Mucosa of descending colon (tissue), 3 donors: ENCODE data around the gene HYAL1. TPM values are rescaled to one million over a fixed set of nuclear protein-coding genes. Genes with fewer than 3 reads are reported as not detected.

ENCODE experiments used
- ATAC-seq: fragments of 200-7000 bp; cut with Tn5 transposase; one replicate; pipeline ENCODE4 v1.9.1; 2020; ENCODE audit warnings: mild to moderate bottlenecking, moderate library complexity
- DNase-seq, 3 donors: peaks; one replicate each; pipeline ENCODE4 v3.0.0-alpha.2; 2020
- H3K36me3 ChIP-seq: fragments of 200-600 bp; one replicate; pipeline ENCODE4 v1.8.0; 2021; ENCODE audit warnings: low read depth, mild to moderate bottlenecking
- H3K4me1 ChIP-seq: fragments of 200-600 bp; one replicate; pipeline ENCODE4 v1.8.0; 2021; ENCODE audit warnings: low read depth, mild to moderate bottlenecking
- H3K4me3 ChIP-seq: fragments of 200-600 bp; one replicate; pipeline ENCODE4 v1.8.0; 2021; ENCODE audit warnings: mild to moderate bottlenecking
- H3K9me3 ChIP-seq: fragments of 200-600 bp; one replicate; pipeline ENCODE4 v1.8.0; 2021; ENCODE audit warnings: mild to moderate bottlenecking
- CTCF ChIP-seq: fragments of 200-600 bp; IDR thresholded peaks from one replicate; pipeline ENCODE4 v1.8.0; 2022; ENCODE audit warnings: antibody characterized with exemption, mild to moderate bottlenecking
- intact Hi-C, 2 donors: fragments of 100-400 bp; cut with DNase I in 1 of 2; cut with micrococcal nuclease in 1 of 2; formaldehyde crosslinking; loops; one replicate each; pipeline versions ENCODE4 v1.11.0 to v1.11.1; 2022; cut with DNase I, micrococcal nuclease
- total RNA-seq, 3 donors: library from RNA; stranded (reverse); fragmentation: NEBNext Ultra II Directional in 2 of 3; extraction: Animal tissue kit (Norgen Biotek cat#: 25700) in 2 of 3; gene quantifications; one replicate each; pipeline versions ENCODE4 v1.2.1 to v1.2.4, GENCODE V29; 2021 to 2023
- donor health status: DM: no; HTN: no; CAD: no; lungs with moderate emphysema.
- donor health status: DM: no; HTN: no; CAD: no.
- donor health status: DM: no; HTN: yes; CAD: no.

HYAL1 gene
- total RNA-seq, 3 donors from 2014 or later = 5.3 to 10.0 (median 7.0) TPM

DNA sequence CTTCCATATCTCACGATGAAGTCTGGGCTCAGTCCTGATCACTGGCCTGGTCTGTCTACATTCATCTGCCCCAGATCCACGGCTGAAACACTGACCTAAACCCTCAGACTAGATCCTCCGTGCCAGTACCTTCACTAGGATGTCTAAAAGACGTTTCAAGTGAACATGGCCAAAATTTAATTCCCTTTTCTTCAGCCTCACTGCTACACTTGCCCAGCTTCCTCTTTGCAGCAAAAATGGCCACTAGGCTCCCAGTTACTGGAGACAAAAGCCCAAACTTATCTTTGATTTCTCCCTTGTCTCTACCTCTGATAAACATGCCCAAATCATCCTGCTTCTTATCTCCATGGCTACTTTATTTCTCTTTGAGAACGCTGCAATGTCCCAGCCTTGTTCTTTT, 35.6 kb upstream of the HYAL1 start:
- intact Hi-C loops = no loop called here
- no peak for TF ChIP-seq CTCF
- Histone ChIP-seq H3K9me3 (no peaks in the 10 kb centered on the region), H3K4me3 (no peak overlapping the region), H3K4me1 (peaks cover 54% of the 10 kb centered on the region), H3K36me3 (no peaks in the 10 kb centered on the region)
- DNase-seq (no peak), ATAC-seq (no peak)

GRCh38 chr3:50337175-50337861, 33.9 kb upstream of the HYAL1 start:
- intact Hi-C loops = no loop called here
- no peak for TF ChIP-seq CTCF
- no peaks in the 10 kb centered on the region for H3K36me3 ChIP-seq
- H3K4me3 ChIP-seq = peak overlapping the region; percentile 53
- peak; percentile 87 for ATAC-seq
- H3K9me3 ChIP-seq = no peaks in the 10 kb centered on the region
- H3K4me1 ChIP-seq = peaks cover 60% of the 10 kb centered on the region
- peak; percentile 99 to 100 (median 99) for DNase-seq

- DNase-seq (peak in 1 of 3 donors; percentile 50), ATAC-seq (peak; percentile 5)
- TF ChIP-seq CTCF = no peak
- H3K36me3 ChIP-seq = no peaks in the 10 kb centered on the region
- H3K9me3 ChIP-seq = no peaks in the 10 kb centered on the region
- H3K4me1 ChIP-seq = peaks cover 60% of the 10 kb centered on the region
- H3K4me3 ChIP-seq = peak overlapping the region; percentile 53
- intact Hi-C loops = no loop called here
Measured at GRCh38 chr3:50336452-50337174, 33.2 kb upstream of the HYAL1 start.

DNA sequence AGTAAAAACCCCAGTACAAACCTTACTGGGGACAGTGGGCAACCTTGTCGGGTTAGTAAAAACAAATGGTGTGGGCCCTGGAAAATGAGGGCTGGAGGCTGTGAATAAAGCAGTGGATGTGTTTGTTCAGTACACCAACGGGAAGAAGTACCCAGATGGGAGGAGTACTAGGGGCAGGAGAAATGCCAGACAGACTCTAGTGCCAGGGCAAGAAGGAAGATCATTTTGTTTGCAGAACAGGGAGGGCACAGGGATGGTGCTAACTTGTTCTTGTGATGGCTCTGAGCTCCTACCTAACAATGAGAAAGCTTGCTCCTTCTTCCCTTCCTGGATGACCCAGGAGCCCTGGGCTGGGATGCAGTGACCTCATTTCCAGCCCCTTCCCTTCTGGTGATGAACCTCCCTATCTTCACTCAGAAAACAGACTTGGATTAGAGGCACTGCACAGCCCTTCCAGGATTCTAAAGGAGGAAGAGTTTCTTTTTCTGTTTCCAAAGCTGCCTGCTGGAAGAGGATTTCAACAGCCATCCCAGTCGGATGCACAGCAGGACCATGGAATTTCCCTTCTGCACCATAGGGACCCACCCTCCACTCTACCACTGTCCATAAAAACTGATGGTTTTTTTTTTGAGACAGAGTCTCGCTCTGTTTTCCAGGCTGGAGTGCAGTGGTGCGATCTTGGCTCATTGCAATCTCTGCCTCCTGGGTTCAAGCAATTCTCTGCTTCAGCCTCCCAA, 31.1 kb upstream of the HYAL1 start:
- intact Hi-C loops = no loop called here
- ATAC-seq = no peak
- no peak for TF ChIP-seq CTCF
- no peak overlapping the region for H3K4me3 ChIP-seq
- peaks cover 8% of the 10 kb centered on the region for H3K36me3 ChIP-seq
- H3K9me3 ChIP-seq = no peaks in the 10 kb centered on the region
- DNase-seq = no peak
- H3K4me1 ChIP-seq = peaks cover 47% of the 10 kb centered on the region

- H3K36me3 ChIP-seq = peaks cover 8% of the 10 kb centered on the region
- H3K9me3 ChIP-seq = no peaks in the 10 kb centered on the region
- intact Hi-C loops = no loop called here
- DNase-seq (no peak), ATAC-seq (no peak)
- peaks cover 41% of the 10 kb centered on the region for H3K4me1 ChIP-seq
- no peak overlapping the region for H3K4me3 ChIP-seq
- TF ChIP-seq CTCF = no peak
Measured at GRCh38 chr3:50333744-50334328, 30.5 kb upstream of the HYAL1 start.
